Stimulated activated CD4-positive, alpha-beta T cell treated with anti-CD3 and anti-CD28 coated beads, Interleukin-4, amount 100 ng/mL, for 1 hour (primary cell): Measurements from ENCODE around the gene UBE2V1.

Experiments used
- DNase-seq: peaks from one replicate; pipeline ENCODE4 v3.0.0-alpha.2; 2020

The UBE2V1 gene

DNA sequence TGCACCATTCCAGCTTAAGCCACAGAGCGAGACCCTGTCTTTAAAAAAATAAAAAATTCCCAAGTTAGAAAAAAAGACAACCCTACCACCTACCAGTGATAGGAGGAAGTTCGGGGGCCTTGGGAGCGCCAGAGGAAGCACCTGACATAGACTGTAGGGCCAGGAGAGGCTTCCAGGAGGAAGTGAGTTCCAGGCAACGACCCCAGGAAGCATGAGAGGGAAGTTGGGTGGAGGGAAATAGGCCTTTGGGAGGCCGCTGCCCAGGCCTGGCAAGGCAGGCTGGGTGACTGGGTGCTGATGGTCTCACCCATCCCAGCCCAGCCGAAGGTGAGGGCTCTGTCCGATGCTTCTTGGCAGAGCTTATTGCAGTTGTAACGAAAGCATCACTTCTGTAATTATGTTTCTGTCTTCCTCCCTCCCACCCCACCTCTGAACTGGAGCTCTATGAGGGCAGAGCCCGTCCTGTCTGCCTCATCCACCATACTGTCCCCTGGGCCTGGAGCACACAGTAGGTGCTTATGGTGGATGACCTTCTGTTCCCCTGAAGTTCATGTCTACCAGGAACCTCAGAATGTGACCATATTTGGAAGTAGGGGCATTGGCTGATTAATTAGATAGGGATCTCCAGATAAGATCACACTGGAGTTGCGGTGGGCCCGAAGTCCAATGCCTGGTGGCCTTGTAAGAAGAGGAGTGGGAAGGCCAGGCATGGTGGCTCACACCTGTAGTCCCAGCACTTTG, 54.1 kb downstream of the UBE2V1 start:
- DNase-seq: no peak

DNA sequence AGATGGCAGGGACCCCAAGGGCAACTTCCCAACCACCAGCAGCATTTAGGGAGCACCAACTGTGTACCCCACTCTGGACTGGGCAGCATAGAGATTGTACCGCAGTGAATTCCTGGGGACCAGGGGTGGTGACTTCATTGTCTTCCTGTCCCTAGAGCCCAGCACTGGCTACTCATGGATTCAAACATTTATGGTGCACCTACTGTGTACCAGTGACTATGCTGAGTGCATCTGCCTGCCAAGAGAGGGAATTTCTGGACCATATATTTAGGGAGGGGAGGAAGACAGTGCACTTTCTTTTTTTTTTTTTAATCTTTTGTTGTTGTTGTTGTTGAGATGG, 55.3 kb downstream of the UBE2V1 start:
- DNase-seq: no peak

DNA sequence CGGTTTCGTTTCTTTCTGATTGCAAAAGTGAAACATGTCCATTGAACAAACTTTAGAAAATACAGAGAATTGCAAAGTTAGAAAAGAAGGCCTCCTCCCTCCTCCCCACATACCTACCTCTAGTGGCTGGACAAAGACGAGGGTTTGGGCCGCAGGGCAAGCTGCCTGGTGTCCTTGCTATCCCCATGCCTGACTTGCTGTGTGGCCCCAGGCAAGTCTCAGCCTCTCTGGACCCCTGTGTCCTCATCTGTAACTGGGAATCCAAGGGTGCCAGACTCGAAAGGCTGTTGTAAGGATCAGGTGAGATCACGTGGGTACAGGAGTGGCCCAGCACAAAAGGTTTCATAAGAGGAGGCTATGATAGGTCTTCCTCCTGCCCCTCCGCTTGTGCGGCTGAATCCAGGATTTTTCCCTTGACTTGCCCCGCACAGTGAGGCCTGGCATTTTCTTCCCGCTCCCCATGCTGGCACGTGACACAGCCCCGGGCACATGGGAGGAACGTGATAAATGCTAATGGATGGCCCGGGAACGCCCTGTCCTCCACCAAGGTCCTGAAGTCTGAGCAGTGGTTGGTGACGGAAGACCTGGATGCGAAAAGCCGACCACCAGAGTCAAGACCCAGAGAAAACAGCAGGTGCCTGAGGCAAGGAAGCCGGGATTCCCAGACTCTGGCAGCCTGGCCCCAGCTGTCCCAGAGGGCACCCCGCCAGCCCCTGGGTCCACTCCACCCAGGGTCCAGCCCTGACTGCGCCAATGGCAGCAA, 55.8 kb downstream of the UBE2V1 start:
- no peak for DNase-seq

DNA sequence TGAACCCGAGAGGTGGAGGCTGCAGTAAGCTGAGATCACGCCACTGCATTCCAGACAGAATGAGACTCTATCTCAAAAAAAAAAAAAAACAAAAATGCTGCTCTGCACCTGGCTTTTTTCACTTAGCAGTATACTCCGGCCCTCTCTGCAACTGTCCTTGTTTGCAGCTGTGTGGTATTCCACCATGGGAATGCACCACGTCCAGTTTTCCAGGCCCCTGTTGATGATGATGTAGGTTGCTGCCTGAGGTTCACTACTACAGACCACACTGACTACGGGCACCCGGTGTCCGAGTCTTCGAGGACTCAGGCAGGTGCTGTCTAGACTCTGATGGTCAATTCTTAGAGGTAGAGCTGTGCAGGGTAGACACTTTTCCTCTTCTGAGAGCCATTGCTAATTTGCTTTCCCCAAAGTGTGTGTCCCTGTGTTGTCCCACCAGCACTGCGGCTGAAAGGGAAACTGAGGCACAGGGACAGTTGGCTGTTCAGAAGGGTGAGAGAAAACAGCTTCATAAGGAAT, 56.5 kb downstream of the UBE2V1 start:
- no peak for DNase-seq

DNA sequence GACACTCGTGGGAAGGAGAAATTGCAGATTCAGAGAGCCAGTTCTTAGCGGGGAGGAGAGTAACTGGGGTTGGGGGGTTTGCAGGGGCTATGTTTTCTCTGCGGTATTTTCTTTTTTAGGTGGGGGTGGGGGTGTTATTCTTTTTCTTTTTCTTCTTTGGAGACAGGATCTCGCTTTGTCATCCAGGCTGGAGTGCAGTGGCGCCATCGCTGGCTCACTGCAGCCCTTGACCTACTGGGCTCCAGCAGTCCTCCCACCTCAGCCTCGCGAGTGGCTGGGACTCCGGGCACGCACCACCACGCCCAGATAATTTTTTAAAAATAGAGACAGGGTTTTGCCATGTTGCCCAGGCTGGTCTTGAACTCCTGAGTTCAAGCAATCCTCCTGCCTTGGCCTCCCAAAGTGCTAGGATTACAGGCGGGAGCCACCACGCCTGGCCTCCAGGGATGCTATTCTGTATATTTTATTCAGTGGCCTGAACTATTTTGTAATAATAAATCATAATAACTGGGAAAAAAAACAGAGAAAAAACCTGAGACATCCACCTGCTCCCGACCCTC, 57.3 kb downstream of the UBE2V1 start:
- no peak for DNase-seq

DNA sequence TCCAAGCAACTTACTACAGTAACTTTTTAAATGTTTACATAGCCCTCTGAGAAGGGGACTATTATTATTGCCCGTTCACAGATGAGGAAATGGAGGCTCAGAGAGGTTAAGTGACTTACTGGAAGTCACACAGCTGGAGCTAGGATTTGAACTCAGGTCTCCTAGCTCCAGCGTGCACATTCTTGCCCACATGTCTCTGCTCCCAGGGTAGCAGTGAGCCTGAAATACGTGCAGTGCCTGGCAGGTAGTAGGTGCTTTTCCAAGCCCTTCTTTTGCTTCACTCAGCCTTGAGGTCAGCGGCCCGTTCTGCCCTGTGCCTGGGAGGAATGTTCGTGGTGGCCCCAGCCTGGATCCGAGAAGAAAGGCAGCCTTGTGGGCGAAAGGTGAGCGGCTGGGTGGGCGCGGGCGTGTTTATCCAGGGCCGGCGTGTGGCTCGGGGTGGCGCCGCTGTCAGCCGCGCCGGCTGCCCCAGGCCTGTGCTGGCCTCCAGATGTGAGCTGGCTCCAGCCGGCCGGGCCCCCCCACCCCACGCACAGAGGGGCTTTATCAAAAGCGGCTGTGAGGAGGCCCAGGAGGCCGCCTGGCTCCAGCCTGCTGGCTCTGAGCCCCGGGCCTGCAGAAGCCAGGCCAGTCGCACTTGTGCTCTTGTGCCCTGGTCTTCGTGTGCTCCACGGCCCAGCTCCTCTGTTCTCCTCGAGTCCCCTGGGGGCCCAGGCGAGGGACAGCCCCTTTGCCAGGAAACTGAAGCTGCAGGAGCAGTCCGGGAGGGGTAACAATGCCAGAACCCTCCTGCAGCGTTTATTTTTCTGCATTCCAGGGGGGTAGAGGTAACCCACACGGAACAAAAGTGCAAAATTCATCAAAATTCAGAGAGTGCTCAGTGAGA, 58.1 kb downstream of the UBE2V1 start:
- DNase-seq: no peak

DNA sequence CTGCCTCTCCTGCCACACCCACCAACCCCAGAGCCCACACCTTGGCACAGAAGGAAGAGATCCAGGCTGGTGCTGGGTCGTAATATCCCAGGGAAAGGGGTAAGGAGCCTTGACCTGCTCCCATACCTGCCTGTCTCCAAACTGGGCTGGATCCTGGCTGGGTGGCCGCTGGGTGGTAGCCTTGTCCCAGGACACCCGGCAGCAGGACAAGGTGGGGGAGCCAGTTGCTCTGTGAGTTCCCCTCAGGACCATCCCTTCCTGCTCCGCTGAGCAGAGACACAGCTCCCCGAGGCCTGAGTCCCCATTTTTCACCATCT, 58.8 kb downstream of the UBE2V1 start:
- no peak for DNase-seq

DNA sequence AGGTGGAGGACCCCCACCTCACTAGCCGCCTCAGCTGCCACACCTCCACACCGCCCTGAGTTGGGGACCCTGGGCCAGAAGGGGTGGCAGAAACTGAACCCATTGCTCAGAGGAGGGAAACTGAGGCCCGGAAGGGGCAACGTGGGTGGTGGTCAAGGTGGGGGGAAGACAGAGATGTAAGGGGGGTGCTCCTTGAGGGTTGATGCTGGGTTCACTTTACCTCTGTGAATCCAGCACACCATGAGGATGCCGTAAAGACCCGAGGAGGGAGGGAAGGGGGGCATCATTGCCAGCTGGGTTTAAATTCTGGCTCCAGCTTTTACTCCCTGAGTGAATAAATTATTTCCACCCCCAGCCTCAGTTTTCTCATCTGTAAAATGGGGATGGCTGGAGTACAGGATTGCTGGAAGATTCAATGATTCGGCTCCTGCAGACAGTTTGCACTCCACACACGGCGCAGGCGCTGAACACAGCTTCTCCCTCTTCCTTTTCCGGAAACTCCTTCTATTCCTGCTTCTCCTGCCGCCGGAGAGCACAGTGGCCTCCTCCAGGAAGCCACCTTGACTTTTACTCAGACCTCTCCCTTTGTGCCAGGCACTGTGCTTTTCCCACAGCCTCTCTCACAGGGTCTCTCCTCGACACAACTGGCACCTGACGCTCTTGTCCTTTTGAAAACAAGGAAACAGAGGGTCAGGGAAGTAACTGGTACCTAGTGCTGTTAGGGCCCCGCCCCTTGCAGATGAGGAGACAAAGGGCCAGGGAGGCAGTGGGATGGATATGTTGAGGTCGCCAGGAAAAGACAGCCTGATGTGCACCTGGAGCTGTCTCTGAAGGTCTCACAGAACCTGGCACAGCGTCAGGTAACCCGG, 59.4 kb downstream of the UBE2V1 start:
- DNase-seq: no peak

DNA sequence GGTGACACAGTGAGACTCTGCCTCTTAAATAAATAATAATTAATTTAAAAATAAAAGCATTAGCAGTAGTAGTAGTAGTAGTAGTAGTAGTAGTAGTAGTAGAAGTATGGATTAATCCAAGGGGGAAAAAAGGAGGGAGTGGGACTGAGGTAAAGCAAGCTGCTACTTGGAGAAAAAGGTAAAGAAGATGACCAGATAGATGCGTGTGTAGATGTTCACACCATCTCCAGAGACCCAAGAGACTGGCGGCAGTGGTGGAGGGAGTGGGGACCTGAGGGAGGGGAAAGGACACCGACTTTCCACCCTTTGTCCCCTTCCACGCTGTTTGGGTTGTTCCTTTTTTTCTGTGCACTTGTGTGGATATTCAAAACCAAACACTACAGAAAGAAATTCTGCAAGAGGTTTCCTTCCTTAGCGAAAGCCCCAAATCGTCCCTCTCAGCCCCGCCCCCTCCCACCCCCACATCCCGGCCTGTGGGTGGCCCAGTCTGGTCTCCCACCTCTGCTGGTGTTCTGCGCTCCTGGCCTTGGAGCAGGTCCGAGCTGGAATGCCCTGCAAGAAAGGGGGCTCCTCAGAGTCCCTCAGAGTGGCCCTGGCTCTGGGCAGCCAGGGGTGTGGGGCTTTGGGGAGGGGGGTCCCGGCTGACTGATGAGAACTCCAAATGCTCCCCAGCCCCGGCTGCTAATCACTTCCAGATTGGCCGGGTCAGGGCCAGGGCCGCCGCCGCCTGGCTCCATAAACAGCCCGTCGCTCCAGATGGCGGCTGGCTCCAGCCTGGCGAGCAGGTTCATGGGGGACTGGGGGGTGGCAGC, 60.2 kb downstream of the UBE2V1 start:
- DNase-seq: no peak

DNA sequence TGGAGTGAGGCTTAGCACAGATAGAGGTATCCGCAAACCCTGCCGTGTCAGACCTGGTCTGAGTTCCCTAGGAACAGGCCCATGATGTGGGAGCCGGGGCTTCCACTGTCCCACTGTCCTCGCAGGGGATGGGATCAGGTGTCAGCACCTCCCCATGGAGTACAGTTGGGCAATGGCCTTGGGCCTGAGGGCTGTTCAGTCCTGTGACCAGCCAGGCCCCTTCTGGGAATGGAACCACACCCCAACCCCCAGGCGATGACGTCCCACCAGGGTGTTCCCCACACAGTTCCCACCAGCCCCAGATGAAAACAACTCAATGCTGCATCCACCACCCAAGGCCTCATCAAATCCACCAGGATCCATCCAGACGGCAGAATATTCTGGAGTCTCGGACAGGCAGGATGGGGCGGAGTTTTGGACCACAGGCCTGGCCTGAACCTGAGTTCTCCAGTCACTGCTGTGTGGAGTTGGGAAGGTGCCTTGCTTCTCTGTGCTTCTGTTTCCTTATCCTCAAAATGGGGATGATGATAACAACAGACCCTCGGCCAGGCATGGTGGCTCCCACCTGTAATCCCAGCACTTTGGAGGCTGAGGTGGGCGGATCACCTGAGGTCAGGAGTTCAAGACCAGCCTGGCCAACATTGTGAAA, 62.2 kb downstream of the UBE2V1 start:
- no peak for DNase-seq

DNA sequence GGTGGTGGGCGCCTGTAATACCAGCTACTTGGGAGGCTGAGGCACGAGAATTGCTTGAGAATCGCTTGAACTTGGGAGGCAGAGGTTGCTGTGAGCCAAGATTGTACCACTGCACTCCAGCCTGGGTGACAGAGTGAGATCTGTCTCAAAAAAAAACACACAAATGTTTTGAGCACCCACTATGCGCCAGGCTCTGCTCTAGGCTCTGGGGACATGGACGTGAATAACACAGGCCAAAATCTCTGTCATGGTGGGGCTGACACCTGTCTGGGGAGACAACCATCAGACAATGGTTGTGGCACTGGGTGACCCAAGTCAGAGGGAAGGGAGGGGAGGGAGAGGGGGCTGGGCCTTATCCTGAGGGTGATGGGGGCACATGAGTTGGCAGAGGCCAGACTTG, 62.7 kb downstream of the UBE2V1 start:
- DNase-seq: no peak

DNA sequence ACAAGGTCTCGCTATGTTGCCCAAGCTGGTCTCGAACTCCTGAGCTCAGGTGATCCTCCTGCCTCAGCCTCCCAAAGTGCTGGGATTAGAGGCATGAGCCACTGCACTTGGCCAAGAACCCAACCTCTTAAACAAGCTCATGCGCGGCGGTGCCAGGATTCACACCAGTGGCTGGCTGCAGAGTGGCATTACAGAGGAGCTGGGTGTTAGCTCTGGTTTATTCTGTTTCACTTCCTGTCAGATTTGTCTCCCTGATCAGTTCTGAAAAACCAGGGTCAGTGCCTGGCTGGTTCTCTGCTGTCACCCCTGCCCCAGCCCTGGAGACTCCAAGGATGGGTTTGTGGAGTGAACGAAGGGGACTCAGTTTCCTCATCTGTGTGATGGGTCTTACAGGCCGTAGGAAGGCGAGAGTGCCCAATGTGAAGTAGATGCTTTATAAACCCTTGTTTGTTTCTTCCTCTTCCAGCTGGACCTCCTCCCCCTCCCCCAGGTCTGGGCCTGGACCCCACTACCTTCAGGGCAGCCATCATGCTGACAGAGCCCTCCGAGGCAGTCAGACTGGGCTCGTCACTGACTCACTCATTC, 63.4 kb downstream of the UBE2V1 start:
- DNase-seq: no peak

DNA sequence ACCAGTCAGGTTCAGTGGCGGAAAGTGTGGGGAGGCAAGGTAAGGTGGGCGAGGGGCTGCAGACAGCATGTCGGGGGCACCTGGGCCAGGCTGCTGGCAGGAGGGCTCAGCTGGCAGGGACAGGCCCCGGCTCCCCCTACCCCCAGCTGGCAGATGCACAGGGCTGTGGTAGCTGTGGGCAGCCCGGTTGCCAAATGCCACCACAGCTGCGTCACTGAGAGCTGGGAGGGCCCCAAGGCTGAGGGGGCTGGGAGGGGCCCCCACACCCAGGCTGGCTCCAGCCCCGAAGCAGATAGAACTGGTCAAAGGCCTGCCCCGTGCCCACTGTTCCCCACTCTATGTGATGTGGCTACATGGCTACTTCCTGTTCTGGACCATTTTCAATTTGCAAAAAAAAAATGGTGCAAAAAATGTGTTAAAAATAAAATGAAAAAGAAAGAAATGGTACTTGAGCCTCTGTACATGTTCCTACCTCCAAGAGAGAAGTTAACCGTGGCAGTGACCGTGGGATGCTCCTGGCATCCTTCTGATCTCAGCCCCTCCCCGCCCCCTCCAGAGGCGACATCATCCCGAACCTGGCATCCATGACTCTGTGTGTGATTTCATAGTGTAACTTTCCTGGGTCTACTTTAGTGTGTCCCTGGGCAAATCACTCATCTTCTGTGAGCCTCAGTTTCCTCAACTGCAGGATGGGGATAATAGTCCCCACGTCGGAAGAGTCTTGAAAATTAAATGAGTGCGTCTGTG, 64.4 kb downstream of the UBE2V1 start:
- DNase-seq: no peak

DNA sequence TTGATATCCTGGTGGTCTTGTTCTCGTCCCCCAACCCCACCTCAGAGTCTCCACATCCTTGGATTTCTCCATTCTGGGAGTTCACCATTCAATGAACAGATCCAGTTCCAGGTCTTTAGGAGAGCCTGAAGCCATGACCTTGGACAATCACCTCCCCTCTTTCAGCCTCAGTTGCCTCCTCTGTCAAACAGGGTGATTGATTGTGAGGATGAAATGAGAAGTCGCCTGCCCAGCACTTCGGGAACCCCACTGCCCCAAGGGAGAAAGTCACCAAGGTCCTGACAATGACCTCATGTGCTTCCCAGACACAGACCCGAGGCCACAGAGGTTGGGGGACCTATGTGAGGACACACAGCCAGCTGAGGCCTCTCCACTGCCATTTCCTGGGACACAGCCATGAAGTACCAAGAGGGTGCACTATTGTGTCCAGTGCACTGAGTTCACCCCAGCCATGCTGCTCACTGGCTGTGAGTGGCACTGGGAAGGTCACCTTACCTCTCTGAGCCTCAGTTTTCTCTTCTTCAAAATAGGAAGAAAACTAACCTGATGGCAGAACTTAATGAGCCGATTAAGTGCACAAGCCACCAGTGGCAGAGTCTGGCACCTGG, 68.5 kb downstream of the UBE2V1 start:
- DNase-seq: no peak

DNA sequence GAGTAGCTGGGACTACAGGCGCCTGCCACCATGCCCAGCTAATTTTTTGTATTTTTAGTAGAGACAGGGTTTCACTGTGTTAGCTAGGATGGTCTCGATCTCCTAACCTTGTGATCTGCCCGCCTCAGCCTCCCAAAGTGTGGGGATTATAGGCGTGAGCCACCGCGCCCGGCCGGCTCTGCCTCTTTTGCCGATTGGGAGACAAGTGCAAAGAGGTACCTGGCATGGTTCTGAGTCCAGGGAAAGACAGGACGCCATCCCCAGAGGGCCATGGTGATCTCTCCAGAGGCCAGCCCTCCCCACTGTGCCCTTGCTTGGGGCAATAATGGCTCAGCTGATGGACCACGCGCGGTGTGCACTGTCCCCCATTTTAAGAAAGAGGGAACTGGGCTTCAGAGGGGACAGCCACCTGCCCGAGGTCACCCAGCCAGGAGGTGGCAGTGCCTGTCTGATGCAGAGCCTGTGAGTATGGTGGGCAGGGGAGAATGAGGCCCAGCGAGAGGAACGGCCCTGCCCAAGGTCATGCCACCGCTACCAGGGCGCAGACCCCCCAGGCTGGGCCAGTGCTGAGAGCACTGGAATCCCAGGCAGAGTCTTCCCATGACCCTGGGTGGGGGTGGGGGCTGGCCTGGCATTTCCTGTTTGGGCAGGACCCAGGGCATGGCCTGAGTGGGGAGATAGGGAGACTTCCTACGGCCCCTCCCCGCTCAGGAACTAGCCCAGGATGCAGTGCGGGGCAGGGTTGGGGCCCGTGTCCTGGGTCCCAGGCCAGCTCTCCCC, 69.2 kb downstream of the UBE2V1 start:
- DNase-seq: no peak

DNA sequence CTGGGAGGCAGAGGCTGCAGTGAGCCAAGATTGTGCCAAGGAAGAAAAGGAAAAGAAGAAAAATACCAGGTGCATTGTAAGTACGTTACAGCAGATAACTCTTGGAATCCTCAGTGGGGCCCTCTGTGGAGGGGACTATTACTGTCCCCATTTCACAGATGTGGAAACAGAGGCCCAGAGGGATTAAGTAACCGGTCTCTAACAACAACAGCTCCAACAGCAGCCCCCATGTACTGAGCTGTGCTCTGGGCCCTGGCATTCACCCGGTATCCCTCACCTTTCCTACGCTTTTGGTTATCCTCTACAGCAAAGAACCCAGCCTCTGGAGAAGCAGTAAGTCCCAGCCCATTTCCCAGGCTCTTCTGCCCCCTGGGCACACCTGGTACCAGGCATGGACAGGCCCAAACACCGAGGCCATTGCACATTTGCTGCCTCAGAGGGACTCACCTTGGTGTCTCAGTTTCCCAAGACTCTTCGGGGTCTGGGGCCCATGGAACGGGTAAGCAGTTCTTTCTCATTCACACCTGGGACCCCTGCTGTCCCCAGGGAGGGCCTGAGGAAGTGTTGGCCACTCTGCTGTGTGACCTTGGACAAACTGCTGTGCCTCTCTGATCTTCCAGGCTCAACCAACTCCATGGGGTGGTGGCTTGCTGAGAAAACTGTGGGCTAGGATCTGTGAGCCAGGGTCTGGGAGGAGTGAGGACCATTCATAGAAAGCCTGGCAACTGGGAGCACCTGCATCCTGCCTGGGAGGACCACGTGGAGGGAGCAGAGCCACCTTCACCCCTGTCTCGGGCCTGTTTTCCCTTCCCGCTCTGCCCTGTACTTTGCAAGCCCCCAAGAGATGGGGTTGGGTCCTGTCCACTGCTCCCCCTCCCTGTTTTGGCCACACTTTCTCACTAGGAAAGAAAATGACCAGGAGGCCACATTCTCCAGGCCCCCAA, 70.3 kb downstream of the UBE2V1 start:
- no peak for DNase-seq

DNA sequence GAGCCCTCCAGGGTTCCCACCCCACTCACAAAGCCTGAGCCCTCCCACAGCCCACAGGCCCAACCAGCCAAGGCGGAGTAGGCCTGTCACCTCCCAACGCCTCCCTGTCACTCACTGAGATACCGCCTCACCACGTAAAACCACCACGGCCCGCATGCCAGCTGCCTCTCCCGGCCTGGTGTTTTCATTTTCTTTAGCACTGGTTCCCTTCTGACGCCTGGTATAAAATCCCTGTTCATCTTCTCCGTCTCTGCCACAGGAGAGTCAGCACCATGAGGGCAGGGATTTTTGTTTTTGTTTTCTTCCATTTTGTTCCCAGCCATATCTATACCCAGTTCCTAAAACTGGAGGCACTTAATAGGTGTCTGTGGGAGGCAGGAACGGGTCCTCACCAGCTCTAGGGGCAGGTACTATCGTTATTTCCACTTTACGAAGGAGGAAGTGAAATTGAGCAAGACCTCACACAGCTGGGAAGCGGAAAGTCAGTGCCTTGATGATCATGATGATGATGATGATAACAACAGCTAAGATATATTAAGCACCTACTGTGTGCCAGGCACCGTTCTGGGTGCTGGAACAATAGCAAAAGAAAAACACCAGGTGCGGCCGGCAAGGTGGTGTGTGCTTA, 71.6 kb downstream of the UBE2V1 start:
- DNase-seq: no peak
